AG04450 (cell line): ENCODE measurements around the gene MTMR3. TPM values are rescaled to one million over a fixed set of nuclear protein-coding genes. Genes with fewer than 3 reads are reported as not detected.
A peak's percentile ranks its signal among the peaks of the same experiment; 100 is the strongest.

Experiments
- CTCF ChIA-PET: fragments of 300-600, 350-600 bp; formaldehyde crosslinking; extraction: SDS; loops from one replicate; lab custom pipeline; 2022; ENCODE audit warnings: antibody characterized with exemption, inconsistent platforms; lab: Charles Lee
- POLR2A ChIA-PET: fragments of 350-600 bp; formaldehyde crosslinking; extraction: SDS; loops from one replicate; lab custom pipeline; 2021; ENCODE audit warnings: antibody characterized with exemption, inconsistent platforms; lab: Yijun Ruan, JAX
- DNase-seq: peaks from one replicate; pipeline ENCODE4 v3.0.0-alpha.2; 2011; ENCODE audit warnings: low read depth, low spot score
- H3K27ac ChIP-seq: one replicate; pipeline ENCODE4 v1.5.1; 2012; ENCODE audit warnings: low read depth, low read length, control low read depth
- H3K27me3 ChIP-seq: one replicate; pipeline ENCODE4 v1.6.0; 2012; ENCODE audit warnings: low read length; ENCODE audit not compliant: control insufficient read depth, insufficient read depth
- H3K4me3 ChIP-seq: 2 replicates; pipeline ENCODE4 v1.5.1; 2011; ENCODE audit warnings: mild to moderate bottlenecking, low read depth, low read length, control low read depth
- H3K9me3 ChIP-seq: 2 replicates; pipeline ENCODE4 v1.5.1; 2012; ENCODE audit warnings: low read length; ENCODE audit not compliant: control insufficient read depth, insufficient read depth
- CTCF ChIP-seq: IDR thresholded peaks from 2 replicates; pipeline ENCODE4 v1.5.1; 2011; ENCODE audit warnings: low read depth, low read length, control low read depth, inconsistent platforms
- polyA plus RNA-seq: library from polyadenylated mRNA; depleted of rRNA; stranded (reverse); fragments of >200 nt; gene quantifications from 2 replicates; pipeline ENCODE4 v1.2.3, GENCODE V29; 2011

MTMR3 gene
- polyA plus RNA-seq, 1 experiment = 27.8 TPM

DNA sequence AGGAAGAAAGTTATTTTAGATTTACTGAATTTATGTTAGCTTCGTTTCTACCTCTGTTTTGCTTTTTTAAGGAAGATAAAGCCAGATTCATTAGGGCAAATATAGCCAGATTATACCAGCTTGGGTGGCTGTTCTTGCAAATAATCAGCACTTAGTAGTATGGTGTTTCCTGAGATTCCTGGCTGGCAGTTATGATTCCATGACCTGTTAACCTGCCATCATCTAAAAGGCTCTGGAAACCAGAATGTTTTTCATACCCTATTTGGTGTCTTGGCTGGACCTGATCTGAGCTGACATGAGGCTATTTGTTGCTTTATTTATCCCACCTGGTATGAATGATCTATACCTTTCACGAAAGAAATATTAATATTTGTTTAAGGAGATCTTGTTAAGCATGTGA is 114.5 kb downstream of the MTMR3 start:
- Histone ChIP-seq H3K27ac (no peak overlapping the region), H3K27me3 (no peaks in the 10 kb centered on the region), H3K9me3 (no peaks in the 10 kb centered on the region), H3K4me3 (no peak overlapping the region)
- DNase-seq = no peak
- CTCF ChIA-PET = interaction anchor here (1.0 to 3.1 kb wide), 2 partner anchors 8 to 258 kb away, joined by 3 to 25 read pairs; no protein-coding TSS in a partner anchor
- POLR2A ChIA-PET = no interaction called here
- no peak for TF ChIP-seq CTCF

GRCh38 chr22:29998627-29999384 is 115.8 kb downstream of the MTMR3 start:
- ChIA-PET CTCF (interaction anchor here (1.0 kb wide), 1 partner anchor 257 kb away, joined by 3 read pairs; no protein-coding TSS in a partner anchor), POLR2A (no interaction called here)
- no peak for DNase-seq
- H3K27me3 ChIP-seq = no peaks in the 10 kb centered on the region
- no peaks in the 10 kb centered on the region for H3K9me3 ChIP-seq
- H3K4me3 ChIP-seq = no peak overlapping the region
- no peak overlapping the region for H3K27ac ChIP-seq
- peak; percentile 50 for TF ChIP-seq CTCF

GRCh38 chr22:30000566-30000965 is 117.6 kb downstream of the MTMR3 start:
- ChIA-PET POLR2A (interaction anchor here (1.0 kb wide), 2 partner anchors 15 to 117 kb away, joined by 3 read pairs; partner anchors contain the start of gene MTMR3), CTCF (no interaction called here)

GRCh38 chr22:30001459-30001858 is 118.5 kb downstream of the MTMR3 start:
- no peak for DNase-seq
- ChIA-PET CTCF (interaction anchor here (0.5 to 0.6 kb wide), 2 partner anchors 14 to 88 kb away, joined by 3 to 5 read pairs; no protein-coding TSS in a partner anchor), POLR2A (interaction anchor here (0.6 kb wide), 1 partner anchor 385 kb away, joined by 6 read pairs; no protein-coding TSS in a partner anchor)
- Histone ChIP-seq H3K27me3 (no peaks in the 10 kb centered on the region), H3K9me3 (no peaks in the 10 kb centered on the region), H3K27ac (no peak overlapping the region), H3K4me3 (no peak overlapping the region)
- no peak for TF ChIP-seq CTCF

More at GRCh38 chr22:30000566-30000965, 117.6 kb downstream of the MTMR3 start:
- H3K27me3 ChIP-seq = no peaks in the 10 kb centered on the region
- no peak for TF ChIP-seq CTCF
- H3K9me3 ChIP-seq = no peaks in the 10 kb centered on the region
- H3K27ac ChIP-seq = peak overlapping the region; percentile 12
- no peak for DNase-seq
- no peak overlapping the region for H3K4me3 ChIP-seq
